ENCODE data around the gene PPM1M. TPM values are rescaled to one million over a fixed set of nuclear protein-coding genes. Genes with fewer than 3 reads are reported as not detected.
"Not testable (repeated sequence)": the region's sequence is repeated elsewhere in the genome, so short reads cannot be mapped to it uniquely, and the experiment has no call there.

PPM1M gene
- polyA plus RNA-seq, 1 donor = 16.6 TPM

GRCh38 chr3:52277071-52277964 is 31.8 kb downstream of the PPM1M start:
- DNase-seq = peak; percentile 61

- no peak for DNase-seq
These were observed 32.5 kb downstream of the PPM1M start for GRCh38 chr3:52277972-52278509.

GRCh38 chr3:52278510-52279069 is 33.0 kb downstream of the PPM1M start, which contains the start of gene WDR82:
TSS of gene WDR82 (minus strand) at chr3:52278649. CDS start at chr3:52278361, 288 bp downstream.
- DNase-seq = peak; percentile 92

- no peak for DNase-seq
These were observed 34.0 kb downstream of the PPM1M start for GRCh38 chr3:52279596-52279995.

GRCh38 chr3:52280050-52280461 is 34.5 kb downstream of the PPM1M start:
- DNase-seq = peak; percentile 63

GRCh38 chr3:52281981-52282801 is 36.6 kb downstream of the PPM1M start:
- no peak for DNase-seq

- DNase-seq = no peak
These were observed 37.7 kb downstream of the PPM1M start for GRCh38 chr3:52283306-52283705.

GRCh38 chr3:52284051-52284450 is 38.5 kb downstream of the PPM1M start:
- DNase-seq = not testable (repeated sequence)

- DNase-seq = no peak
These were observed 41.2 kb downstream of the PPM1M start for GRCh38 chr3:52286777-52287110.

- no peak for DNase-seq
These were observed 43.1 kb downstream of the PPM1M start for GRCh38 chr3:52288674-52289073.

- DNase-seq = no peak
These were observed 43.8 kb downstream of the PPM1M start for GRCh38 chr3:52289338-52289746.

- no peak for DNase-seq
These were observed 44.4 kb downstream of the PPM1M start for GRCh38 chr3:52289747-52290595.

GRCh38 chr3:52290596-52291507 is 45.3 kb downstream of the PPM1M start:
- no peak for DNase-seq

- no peak for DNase-seq
These were observed 46.1 kb downstream of the PPM1M start for GRCh38 chr3:52291508-52292181.

GRCh38 chr3:52292247-52293065 is 46.9 kb downstream of the PPM1M start:
- DNase-seq = no peak

- no peak for DNase-seq
These were observed 48.1 kb downstream of the PPM1M start for GRCh38 chr3:52293491-52294319.

GRCh38 chr3:52294320-52295150 is 49.0 kb downstream of the PPM1M start:
- no peak for DNase-seq

Data from left kidney (tissue), 2 donors.